BE2C (cell line): ENCODE measurements around the gene SSBP4.
A peak's percentile ranks its signal among the peaks of the same experiment; 100 is the strongest.

Experiments
- DNase-seq: peaks from one replicate; pipeline ENCODE4 v3.0.0-alpha.2; 2020
- H3K27me3 ChIP-seq: fragments of 250-450 bp; sonication (Bioruptor Pico); 2 replicates; pipeline ENCODE4 v1.5.1; 2020; ENCODE audit warnings: mild to moderate bottlenecking
- H3K36me3 ChIP-seq: fragments of 250-450 bp; sonication (Bioruptor Pico); 2 replicates; pipeline ENCODE4 v1.5.1; 2020; ENCODE audit warnings: mild to moderate bottlenecking
- H3K4me1 ChIP-seq: fragments of 250-450 bp; sonication (Bioruptor Pico); 2 replicates; pipeline ENCODE4 v1.5.1; 2020
- H3K4me3 ChIP-seq: 2 replicates; pipeline ENCODE4 v1.5.1; 2011; ENCODE audit warnings: low read depth, low read length
- H3K9me3 ChIP-seq: fragments of 250-450 bp; sonication (Bioruptor Pico); 2 replicates; pipeline ENCODE4 v1.5.1; 2020
- TF ChIP-seq, protein P1 (sequence below): IDR thresholded peaks from 2 replicates; pipeline ENCODE4 v1.5.1; 2012; ENCODE audit warnings: mild to moderate bottlenecking, low read depth, low read length

Gene SSBP4

DNA sequence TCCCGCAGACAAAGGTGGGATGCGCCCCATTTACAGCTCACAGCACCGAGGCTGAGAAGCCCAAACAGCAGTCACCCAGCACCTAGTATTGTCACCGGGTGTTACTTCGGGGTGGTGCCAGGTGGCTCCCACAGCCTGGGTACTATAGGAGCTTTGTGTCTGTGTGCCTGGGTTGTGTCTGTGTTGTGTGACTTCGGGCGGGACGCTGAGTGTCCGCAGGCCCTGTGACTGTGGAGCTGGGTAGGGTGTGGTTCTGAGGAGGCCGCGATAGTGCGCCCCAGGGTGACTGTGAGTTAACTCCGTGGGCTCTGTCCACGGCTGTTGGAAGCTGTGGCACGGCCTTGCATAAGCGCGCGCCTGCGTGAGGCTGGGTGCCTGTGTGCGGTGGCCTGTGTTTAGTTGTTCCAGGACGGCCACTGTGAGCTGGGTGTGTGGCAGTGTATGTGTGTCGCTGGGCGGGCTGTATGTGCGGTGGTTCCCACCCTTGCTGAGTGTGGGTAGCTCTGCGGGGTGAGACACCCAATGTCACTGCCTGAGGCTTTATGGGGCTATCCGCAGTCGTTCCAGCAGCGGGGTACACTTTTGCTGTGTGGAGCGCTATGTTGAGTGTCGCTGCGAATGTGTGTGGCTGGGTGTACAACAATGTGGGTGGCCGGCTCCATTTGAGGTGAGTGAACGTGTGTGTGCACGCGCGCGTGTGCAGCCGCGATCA is 559 bp upstream of the SSBP4 start:
- no peak for DNase-seq
- TF ChIP-seq, protein P1, sequence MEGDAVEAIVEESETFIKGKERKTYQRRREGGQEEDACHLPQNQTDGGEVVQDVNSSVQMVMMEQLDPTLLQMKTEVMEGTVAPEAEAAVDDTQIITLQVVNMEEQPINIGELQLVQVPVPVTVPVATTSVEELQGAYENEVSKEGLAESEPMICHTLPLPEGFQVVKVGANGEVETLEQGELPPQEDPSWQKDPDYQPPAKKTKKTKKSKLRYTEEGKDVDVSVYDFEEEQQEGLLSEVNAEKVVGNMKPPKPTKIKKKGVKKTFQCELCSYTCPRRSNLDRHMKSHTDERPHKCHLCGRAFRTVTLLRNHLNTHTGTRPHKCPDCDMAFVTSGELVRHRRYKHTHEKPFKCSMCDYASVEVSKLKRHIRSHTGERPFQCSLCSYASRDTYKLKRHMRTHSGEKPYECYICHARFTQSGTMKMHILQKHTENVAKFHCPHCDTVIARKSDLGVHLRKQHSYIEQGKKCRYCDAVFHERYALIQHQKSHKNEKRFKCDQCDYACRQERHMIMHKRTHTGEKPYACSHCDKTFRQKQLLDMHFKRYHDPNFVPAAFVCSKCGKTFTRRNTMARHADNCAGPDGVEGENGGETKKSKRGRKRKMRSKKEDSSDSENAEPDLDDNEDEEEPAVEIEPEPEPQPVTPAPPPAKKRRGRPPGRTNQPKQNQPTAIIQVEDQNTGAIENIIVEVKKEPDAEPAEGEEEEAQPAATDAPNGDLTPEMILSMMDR = no peak
- H3K4me3 ChIP-seq = peak overlapping the region; percentile 71
- peaks cover 22% of the 10 kb centered on the region for H3K4me1 ChIP-seq
- H3K27me3 ChIP-seq = no peaks in the 10 kb centered on the region
- H3K36me3 ChIP-seq = peaks cover 4% of the 10 kb centered on the region
- H3K9me3 ChIP-seq = no peaks in the 10 kb centered on the region

- H3K36me3 ChIP-seq = peaks cover 4% of the 10 kb centered on the region
- DNase-seq = peak; percentile 56
- peak overlapping the region; percentile 71 for H3K4me3 ChIP-seq
- TF ChIP-seq, protein P1 = no peak
- no peaks in the 10 kb centered on the region for H3K9me3 ChIP-seq
- H3K27me3 ChIP-seq = no peaks in the 10 kb centered on the region
- peaks cover 16% of the 10 kb centered on the region for H3K4me1 ChIP-seq
Measured at GRCh38 chr19:18419699-18420460, 682 bp downstream of the SSBP4 start.

DNA sequence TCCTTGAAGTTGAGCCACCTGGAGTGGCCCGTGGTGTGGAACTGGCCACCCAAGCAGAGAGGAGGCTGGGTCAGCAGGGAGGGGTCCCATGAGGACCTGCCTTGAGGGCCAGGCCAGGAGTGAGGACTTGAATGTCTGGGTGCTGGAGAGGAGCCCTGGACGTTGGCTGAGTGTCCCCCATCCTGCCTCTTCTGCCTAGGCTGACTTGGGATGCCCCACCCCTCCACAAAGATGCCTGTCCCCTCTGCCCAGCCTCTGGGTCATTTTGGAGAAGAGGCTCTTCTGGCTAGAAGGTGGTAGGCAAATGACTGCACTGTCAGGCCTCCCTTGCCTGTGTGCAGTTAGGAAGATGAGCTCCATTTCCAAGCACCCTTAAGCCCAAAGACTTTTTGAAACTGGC is 1.7 kb downstream of the SSBP4 start:
- TF ChIP-seq, protein P1 = no peak
- no peak for DNase-seq
- H3K27me3 ChIP-seq = no peaks in the 10 kb centered on the region
- peak overlapping the region; percentile 71 for H3K4me3 ChIP-seq
- H3K9me3 ChIP-seq = no peaks in the 10 kb centered on the region
- H3K36me3 ChIP-seq = peaks cover 4% of the 10 kb centered on the region
- H3K4me1 ChIP-seq = peaks cover 16% of the 10 kb centered on the region

DNA sequence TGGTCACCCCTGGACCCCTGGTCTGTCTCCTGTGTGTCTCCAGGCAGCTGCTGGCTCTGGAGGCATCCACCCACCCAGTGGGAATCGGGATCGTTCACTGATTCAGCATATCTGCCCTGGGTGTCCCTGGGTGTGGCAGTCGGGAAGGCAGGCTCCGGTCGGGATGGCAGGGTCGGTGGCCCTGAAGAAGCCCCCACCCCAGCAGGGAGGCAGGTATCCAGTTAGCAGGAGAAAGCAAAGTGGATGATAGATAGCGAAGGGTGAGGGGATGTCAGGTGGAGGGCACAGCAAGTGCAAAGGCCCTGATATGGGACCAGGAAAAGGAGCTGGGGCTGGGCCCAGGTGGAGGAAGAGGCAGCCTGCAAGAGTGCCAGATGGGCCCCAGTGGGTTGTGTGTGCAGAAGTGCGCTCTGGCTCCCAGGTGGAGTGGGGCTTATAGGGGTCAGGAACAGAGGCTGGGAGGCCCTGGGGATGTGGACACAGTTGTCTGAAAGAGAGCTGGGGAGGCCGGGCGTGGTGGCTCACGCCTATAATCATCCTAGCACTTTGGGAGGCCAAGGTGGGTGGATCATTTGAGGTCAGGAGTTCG is 2.3 kb downstream of the SSBP4 start:
- DNase-seq = no peak

DNA sequence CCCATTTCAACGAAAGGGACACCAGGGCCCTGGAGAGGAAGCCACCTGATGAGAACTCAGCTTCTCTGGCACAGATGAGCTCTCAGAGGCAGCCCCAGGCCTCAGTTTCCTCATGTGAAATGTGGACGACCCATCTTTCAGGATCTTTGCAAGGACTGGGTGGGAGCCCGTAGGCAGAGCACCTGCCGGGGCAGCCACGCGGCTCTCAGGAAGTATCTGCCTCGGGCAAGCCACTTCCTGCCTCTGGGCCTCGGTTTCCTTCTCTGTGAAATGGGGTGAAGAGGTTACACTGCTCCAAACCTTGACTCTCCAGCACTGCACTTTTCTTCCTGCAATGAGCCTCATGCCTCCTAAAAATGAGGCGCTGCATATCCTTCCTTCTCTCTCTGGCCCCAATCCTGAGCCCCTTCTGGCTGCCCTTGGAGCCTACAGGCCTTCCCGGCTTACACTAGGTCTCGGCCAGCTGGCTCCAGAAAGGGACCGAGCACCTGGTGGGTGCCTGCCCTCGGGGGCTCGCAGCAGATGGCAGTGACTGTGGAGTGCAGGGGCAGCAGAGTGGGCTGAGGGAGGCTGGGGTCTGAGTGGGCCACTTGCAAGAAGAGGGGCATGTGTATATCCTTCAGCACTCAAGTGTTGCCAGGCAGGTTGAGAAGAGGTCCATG is 3.5 kb downstream of the SSBP4 start:
- TF ChIP-seq, protein P1 = no peak
- peaks cover 10% of the 10 kb centered on the region for H3K4me1 ChIP-seq
- peaks cover 4% of the 10 kb centered on the region for H3K36me3 ChIP-seq
- no peak for DNase-seq
- H3K27me3 ChIP-seq = no peaks in the 10 kb centered on the region
- no peak overlapping the region for H3K4me3 ChIP-seq
- no peaks in the 10 kb centered on the region for H3K9me3 ChIP-seq

More for the DNA sequence above, 2.3 kb downstream of the SSBP4 start:
- Histone ChIP-seq H3K36me3 (peaks cover 4% of the 10 kb centered on the region), H3K4me1 (peaks cover 13% of the 10 kb centered on the region), H3K9me3 (no peaks in the 10 kb centered on the region), H3K4me3 (peak overlapping the region; percentile 71; the same call in 1 of the 2 replicates), H3K27me3 (no peaks in the 10 kb centered on the region)
- TF ChIP-seq, protein P1 = no peak
